DOHH2 (cell line): Measurements from ENCODE around the gene MRPL40.

Source experiments
- CTCF ChIP-seq: fragments of 200-600 bp; sonication (generic); IDR thresholded peaks from one replicate; pipeline ENCODE4 v1.5.1; 2014; ENCODE audit warnings: antibody characterized with exemption, mild to moderate bottlenecking, low read depth, low read length; ENCODE audit not compliant: poor library complexity, severe bottlenecking
- EZH2phosphoT487 ChIP-seq: fragments of 200-600 bp; sonication (generic); IDR thresholded peaks from 2 replicates; pipeline ENCODE4 v1.6.1; 2017; ENCODE audit warnings: borderline replicate concordance, mild to moderate bottlenecking, antibody characterized with exemption, low read length, moderate library complexity, mixed read lengths

- no peak for TF ChIP-seq CTCF
- no peak for TF ChIP-seq EZH2phosphoT487
Observed at GRCh38 chr22:19469421-19469820, 37.1 kb downstream of the MRPL40 start.
